Retinal pigment epithelial cell (primary cell): Measurements from ENCODE around the gene LCTL.
A peak's percentile ranks its signal among the peaks of the same experiment; 100 is the strongest.
"Not testable (repeated sequence)": the region's sequence is repeated elsewhere in the genome, so short reads cannot be mapped to it uniquely, and the experiment has no call there.

Source experiments
- DNase-seq: peaks from one replicate; pipeline ENCODE4 v3.0.0-alpha.2; 2010; ENCODE audit warnings: low read depth
- H3K4me3 ChIP-seq: 2 replicates; pipeline ENCODE4 v1.5.1; 2011; ENCODE audit warnings: mild to moderate bottlenecking, low read length, control low read depth, moderate library complexity
- CTCF ChIP-seq: conservative IDR thresholded peaks from 2 replicates; pipeline ENCODE4 v1.5.1; 2011; ENCODE audit warnings: low read depth, low read length, control low read depth, inconsistent platforms

LCTL gene

GRCh38 chr15:66591322-66591862, 25.6 kb upstream of the LCTL start:
- no peak overlapping the region for H3K4me3 ChIP-seq
- no peak for TF ChIP-seq CTCF
- DNase-seq = no peak

- no peak for TF ChIP-seq CTCF
- H3K4me3 ChIP-seq = no peak overlapping the region
- no peak for DNase-seq
These were observed 24.6 kb upstream of the LCTL start for GRCh38 chr15:66590435-66590834.

- not testable (repeated sequence) for H3K4me3 ChIP-seq
These were observed 23.6 kb upstream of the LCTL start for GRCh38 chr15:66589429-66589828.

GRCh38 chr15:66588971-66589370, 23.2 kb upstream of the LCTL start:
- H3K4me3 ChIP-seq = no peak overlapping the region
- DNase-seq = no peak
- no peak for TF ChIP-seq CTCF

More at GRCh38 chr15:66589429-66589828, 23.6 kb upstream of the LCTL start:
- not testable (repeated sequence) for DNase-seq

GRCh38 chr15:66588537-66588936, 22.7 kb upstream of the LCTL start:
- peak; percentile 25 for TF ChIP-seq CTCF
- H3K4me3 ChIP-seq = no peak overlapping the region
- DNase-seq = no peak

- DNase-seq = no peak
- no peak overlapping the region for H3K4me3 ChIP-seq
- TF ChIP-seq CTCF = no peak
These were observed 22.0 kb upstream of the LCTL start for GRCh38 chr15:66587749-66588148.

GRCh38 chr15:66587020-66587419, 21.2 kb upstream of the LCTL start:
- no peak for DNase-seq
- no peak overlapping the region for H3K4me3 ChIP-seq
- TF ChIP-seq CTCF = no peak
